Activated CD8-positive, alpha-beta memory T cell treated with anti-CD3 and anti-CD28 coated beads for 4 hours (primary cell): ENCODE data around the gene HGD.

Source experiments
- DNase-seq, 2 donors: peaks; one replicate each; pipeline ENCODE4 v3.0.0-alpha.2; 2020; ENCODE audit warnings: low read depth in 2 of 2

Gene HGD

GRCh38 chr3:120587332-120587975 is 94.6 kb downstream of the HGD start:
- DNase-seq: no peak
